Middle frontal gyrus (tissue), 1 donor: Measurements from ENCODE around the gene MEX3D.
"Not testable (repeated sequence)": the region's sequence is repeated elsewhere in the genome, so short reads cannot be mapped to it uniquely, and the experiment has no call there.

Experiments used
- DNase-seq: peaks from one replicate; pipeline ENCODE4 v3.0.0-alpha.2; 2015; ENCODE audit warnings: low spot score; ENCODE audit errors: extremely low spot score

Gene MEX3D

GRCh38 chr19:1522061-1522460, 46.1 kb downstream of the MEX3D start:
- DNase-seq = no peak

- peak; percentile 13 for DNase-seq
Measured at GRCh38 chr19:1521636-1522035, 46.5 kb downstream of the MEX3D start.

GRCh38 chr19:1520203-1520780, 47.8 kb downstream of the MEX3D start:
- no peak for DNase-seq

GRCh38 chr19:1519802-1520201, 48.3 kb downstream of the MEX3D start:
- not testable (repeated sequence) for DNase-seq

GRCh38 chr19:1518471-1518870, 49.7 kb downstream of the MEX3D start:
- no peak for DNase-seq

- no peak for DNase-seq
Measured at GRCh38 chr19:1516395-1516753, 51.8 kb downstream of the MEX3D start.

GRCh38 chr19:1514986-1515721, 53.0 kb downstream of the MEX3D start:
- DNase-seq = no peak

- no peak for DNase-seq
Measured at GRCh38 chr19:1514295-1514661, 53.8 kb downstream of the MEX3D start.

GRCh38 chr19:1513499-1514294, 54.4 kb downstream of the MEX3D start:
- no peak for DNase-seq

GRCh38 chr19:1512671-1513498, 55.2 kb downstream of the MEX3D start, which contains the start of gene ADAMTSL5:
Gene ADAMTSL5, minus strand, starts transcription at chr19:1513019. Its CDS starts 2,076 bp downstream, at chr19:1510943.
- no peak for DNase-seq

GRCh38 chr19:1511318-1512317, 56.5 kb downstream of the MEX3D start:
- DNase-seq = no peak

GRCh38 chr19:1510807-1511206, 57.3 kb downstream of the MEX3D start:
- no peak for DNase-seq

GRCh38 chr19:1510442-1510806, 57.7 kb downstream of the MEX3D start:
- no peak for DNase-seq

- no peak for DNase-seq
Measured at GRCh38 chr19:1509602-1510441, 58.3 kb downstream of the MEX3D start.

- DNase-seq = no peak
Measured at GRCh38 chr19:1508507-1508856, 59.6 kb downstream of the MEX3D start.

- peak; percentile 87 for DNase-seq
Measured at GRCh38 chr19:1507763-1508506, 60.2 kb downstream of the MEX3D start.

- no peak for DNase-seq
Measured at GRCh38 chr19:1507192-1507660, 60.9 kb downstream of the MEX3D start.

- DNase-seq = no peak
Measured at GRCh38 chr19:1505991-1506881, 61.9 kb downstream of the MEX3D start.
